SK-N-SH treated with all-trans-retinoic acid at 6 μM for 48 hours (cell line): Measurements from ENCODE around the gene CLK2.

Experiments used
- ATAC-seq: fragments of 200-7000 bp; cut with Tn5 transposase; 3 replicates; pipeline ENCODE4 v1.9.1; 2020; ENCODE audit warnings: mild to moderate bottlenecking, moderate library complexity
- BACH2 ChIP-seq: fragments of 250-450 bp; sonication (Bioruptor Pico); IDR thresholded peaks from 2 replicates; pipeline ENCODE4 v1.9.0; 2021; ENCODE audit warnings: mild to moderate bottlenecking, borderline replicate concordance
- ESRRG ChIP-seq: fragments of 250-450 bp; sonication (Bioruptor Pico); IDR thresholded peaks from 2 replicates; pipeline ENCODE4 v1.6.1; 2021; ENCODE audit warnings: mild to moderate bottlenecking
- ISL1 ChIP-seq: fragments of 250-450 bp; sonication (Bioruptor Pico); IDR thresholded peaks from 2 replicates; pipeline ENCODE4 v2.1.2; 2022; ENCODE audit warnings: mild to moderate bottlenecking, moderate library complexity
- PPARA ChIP-seq: fragments of 250-450 bp; sonication (Bioruptor Pico); IDR thresholded peaks from 2 replicates; pipeline ENCODE4 v1.5.0; 2020; ENCODE audit warnings: mild to moderate bottlenecking, borderline replicate concordance
- RARB ChIP-seq: fragments of 250-450 bp; sonication (Bioruptor Pico); IDR thresholded peaks from 2 replicates; pipeline ENCODE4 v1.8.0; 2021; ENCODE audit warnings: mild to moderate bottlenecking, moderate library complexity
- TCF4 ChIP-seq: fragments of 250-450 bp; sonication (Bioruptor Pico); IDR thresholded peaks from 2 replicates; pipeline ENCODE4 v1.8.0; 2021; ENCODE audit warnings: mild to moderate bottlenecking, moderate library complexity, borderline replicate concordance
- TOX ChIP-seq: fragments of 250-450 bp; sonication (Bioruptor Pico); IDR thresholded peaks from 2 replicates; pipeline ENCODE4 v1.8.0; 2021; ENCODE audit warnings: mild to moderate bottlenecking, moderate library complexity, borderline replicate concordance
- ZC3H10 ChIP-seq: fragments of 250-450 bp; sonication (Bioruptor Pico); IDR thresholded peaks from 2 replicates; pipeline ENCODE4 v1.5.1; 2021; ENCODE audit warnings: mild to moderate bottlenecking, moderate library complexity
- ZFP3 ChIP-seq: fragments of 250-450 bp; sonication (Bioruptor Pico); IDR thresholded peaks from 2 replicates; pipeline ENCODE4 v1.5.0; 2020; ENCODE audit warnings: mild to moderate bottlenecking, moderate library complexity
- ZFP30 ChIP-seq: fragments of 450-650 bp; formaldehyde crosslinking; IDR thresholded peaks from 2 replicates; pipeline ENCODE4 v1.5.0; 2022; ENCODE audit warnings: mild to moderate bottlenecking, moderate library complexity
- ZNF565 ChIP-seq: fragments of 450-650 bp; formaldehyde crosslinking; conservative IDR thresholded peaks from 2 replicates; pipeline ENCODE4 v1.5.0; 2020; ENCODE audit warnings: low read depth, mild to moderate bottlenecking, moderate library complexity
- TF ChIP-seq, protein P1 (sequence below): fragments of 250-450 bp; sonication (Bioruptor Pico); IDR thresholded peaks from 2 replicates; pipeline ENCODE4 v1.5.1; 2021; ENCODE audit warnings: mild to moderate bottlenecking, moderate library complexity
- TF ChIP-seq, protein P2 (sequence below): fragments of 250-450 bp; sonication (Bioruptor Pico); IDR thresholded peaks from 2 replicates; pipeline ENCODE4 v1.5.0; 2020; ENCODE audit warnings: mild to moderate bottlenecking, moderate library complexity
- TF ChIP-seq, protein P3 (sequence below): fragments of 250-450 bp; sonication (Bioruptor Pico); IDR thresholded peaks from 2 replicates; pipeline ENCODE4 v1.8.0; 2021; ENCODE audit warnings: low read depth, mild to moderate bottlenecking, moderate library complexity, borderline replicate concordance
- TF ChIP-seq, protein P4 (sequence below): fragments of 250-450 bp; sonication (Bioruptor Pico); IDR thresholded peaks from 2 replicates; pipeline ENCODE4 v1.8.0; 2020; ENCODE audit warnings: mild to moderate bottlenecking, moderate library complexity, borderline replicate concordance

Gene CLK2

DNA sequence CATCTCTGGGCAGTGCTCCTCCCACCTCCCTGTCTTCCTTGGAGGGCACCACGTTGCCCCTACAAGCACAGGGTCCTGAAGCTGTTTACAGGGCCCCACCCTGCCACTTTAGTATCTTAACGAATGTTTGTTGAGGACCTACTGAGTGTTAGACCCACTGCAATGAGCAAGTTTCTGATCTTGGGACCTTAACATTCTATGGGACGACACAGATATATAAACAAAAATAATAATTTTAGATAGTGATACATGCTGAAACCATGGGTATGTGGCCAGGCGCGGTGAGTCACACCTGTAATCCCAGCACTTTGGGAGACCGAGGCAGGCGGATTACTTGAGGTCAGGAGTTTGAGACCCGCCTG, 28.2 kb downstream of the CLK2 start (continued):
- TF ChIP-seq ZNF565 (CRISPR knock-in tag): no peak
- no peak for TF ChIP-seq ZC3H10 (CRISPR knock-in tag)

DNA sequence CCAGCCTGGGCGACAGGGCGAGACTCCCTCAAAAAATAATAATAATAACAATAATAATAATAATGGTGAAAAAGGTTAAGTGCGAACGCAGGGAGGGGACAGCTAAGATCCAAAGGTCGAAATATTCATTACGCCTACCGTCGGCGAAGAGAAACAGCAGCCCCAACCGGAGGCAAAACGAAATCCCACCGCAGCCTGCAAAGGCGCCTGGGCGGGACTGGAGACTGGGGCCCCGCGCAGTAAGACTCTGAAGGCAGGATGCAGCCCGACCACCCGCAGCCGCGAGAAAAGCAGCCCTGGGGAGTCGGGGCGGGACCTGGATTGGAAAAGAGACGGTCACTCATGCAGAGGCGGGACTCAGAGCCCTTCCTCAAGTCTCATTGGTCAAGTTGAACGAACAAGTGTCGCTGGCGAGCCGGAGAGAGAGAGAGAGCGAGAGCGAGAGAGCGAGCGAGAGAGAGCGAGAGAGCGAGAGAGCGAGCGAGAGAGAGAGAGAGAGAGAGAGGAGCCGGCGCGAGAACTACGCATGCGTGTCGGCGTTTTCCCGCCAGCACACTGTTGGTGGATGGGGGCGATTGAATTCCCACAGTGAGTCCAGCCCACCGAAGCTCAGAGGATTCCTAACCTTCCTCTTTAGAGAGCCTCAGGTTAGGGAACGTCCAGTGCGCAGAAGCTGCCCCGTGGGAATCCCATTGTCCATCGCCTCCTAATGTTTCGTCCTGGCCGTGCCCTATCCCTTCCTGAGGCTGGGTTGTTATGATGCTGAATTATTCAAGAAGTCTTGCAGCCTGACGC, 28.7 kb downstream of the CLK2 start:
- TF ChIP-seq, protein P1, sequence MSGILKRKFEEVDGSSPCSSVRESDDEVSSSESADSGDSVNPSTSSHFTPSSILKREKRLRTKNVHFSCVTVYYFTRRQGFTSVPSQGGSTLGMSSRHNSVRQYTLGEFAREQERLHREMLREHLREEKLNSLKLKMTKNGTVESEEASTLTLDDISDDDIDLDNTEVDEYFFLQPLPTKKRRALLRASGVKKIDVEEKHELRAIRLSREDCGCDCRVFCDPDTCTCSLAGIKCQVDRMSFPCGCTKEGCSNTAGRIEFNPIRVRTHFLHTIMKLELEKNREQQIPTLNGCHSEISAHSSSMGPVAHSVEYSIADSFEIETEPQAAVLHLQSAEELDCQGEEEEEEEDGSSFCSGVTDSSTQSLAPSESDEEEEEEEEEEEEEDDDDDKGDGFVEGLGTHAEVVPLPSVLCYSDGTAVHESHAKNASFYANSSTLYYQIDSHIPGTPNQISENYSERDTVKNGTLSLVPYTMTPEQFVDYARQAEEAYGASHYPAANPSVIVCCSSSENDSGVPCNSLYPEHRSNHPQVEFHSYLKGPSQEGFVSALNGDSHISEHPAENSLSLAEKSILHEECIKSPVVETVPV (CRISPR knock-in tag): no peak
- TF ChIP-seq, protein P2, sequence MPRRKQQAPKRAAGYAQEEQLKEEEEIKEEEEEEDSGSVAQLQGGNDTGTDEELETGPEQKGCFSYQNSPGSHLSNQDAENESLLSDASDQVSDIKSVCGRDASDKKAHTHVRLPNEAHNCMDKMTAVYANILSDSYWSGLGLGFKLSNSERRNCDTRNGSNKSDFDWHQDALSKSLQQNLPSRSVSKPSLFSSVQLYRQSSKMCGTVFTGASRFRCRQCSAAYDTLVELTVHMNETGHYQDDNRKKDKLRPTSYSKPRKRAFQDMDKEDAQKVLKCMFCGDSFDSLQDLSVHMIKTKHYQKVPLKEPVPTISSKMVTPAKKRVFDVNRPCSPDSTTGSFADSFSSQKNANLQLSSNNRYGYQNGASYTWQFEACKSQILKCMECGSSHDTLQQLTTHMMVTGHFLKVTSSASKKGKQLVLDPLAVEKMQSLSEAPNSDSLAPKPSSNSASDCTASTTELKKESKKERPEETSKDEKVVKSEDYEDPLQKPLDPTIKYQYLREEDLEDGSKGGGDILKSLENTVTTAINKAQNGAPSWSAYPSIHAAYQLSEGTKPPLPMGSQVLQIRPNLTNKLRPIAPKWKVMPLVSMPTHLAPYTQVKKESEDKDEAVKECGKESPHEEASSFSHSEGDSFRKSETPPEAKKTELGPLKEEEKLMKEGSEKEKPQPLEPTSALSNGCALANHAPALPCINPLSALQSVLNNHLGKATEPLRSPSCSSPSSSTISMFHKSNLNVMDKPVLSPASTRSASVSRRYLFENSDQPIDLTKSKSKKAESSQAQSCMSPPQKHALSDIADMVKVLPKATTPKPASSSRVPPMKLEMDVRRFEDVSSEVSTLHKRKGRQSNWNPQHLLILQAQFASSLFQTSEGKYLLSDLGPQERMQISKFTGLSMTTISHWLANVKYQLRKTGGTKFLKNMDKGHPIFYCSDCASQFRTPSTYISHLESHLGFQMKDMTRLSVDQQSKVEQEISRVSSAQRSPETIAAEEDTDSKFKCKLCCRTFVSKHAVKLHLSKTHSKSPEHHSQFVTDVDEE (CRISPR knock-in tag): peak; percentile 81; the same call in 1 of the 2 replicates
- TF ChIP-seq, protein P3, sequence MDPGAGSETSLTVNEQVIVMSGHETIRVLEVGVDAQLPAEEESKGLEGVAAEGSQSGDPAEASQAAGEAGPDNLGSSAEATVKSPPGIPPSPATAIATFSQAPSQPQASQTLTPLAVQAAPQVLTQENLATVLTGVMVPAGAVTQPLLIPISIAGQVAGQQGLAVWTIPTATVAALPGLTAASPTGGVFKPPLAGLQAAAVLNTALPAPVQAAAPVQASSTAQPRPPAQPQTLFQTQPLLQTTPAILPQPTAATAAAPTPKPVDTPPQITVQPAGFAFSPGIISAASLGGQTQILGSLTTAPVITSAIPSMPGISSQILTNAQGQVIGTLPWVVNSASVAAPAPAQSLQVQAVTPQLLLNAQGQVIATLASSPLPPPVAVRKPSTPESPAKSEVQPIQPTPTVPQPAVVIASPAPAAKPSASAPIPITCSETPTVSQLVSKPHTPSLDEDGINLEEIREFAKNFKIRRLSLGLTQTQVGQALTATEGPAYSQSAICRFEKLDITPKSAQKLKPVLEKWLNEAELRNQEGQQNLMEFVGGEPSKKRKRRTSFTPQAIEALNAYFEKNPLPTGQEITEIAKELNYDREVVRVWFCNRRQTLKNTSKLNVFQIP (CRISPR knock-in tag): peak; percentile 99; the same call in 1 of the 2 replicates
- TF ChIP-seq ZC3H10 (CRISPR knock-in tag): peak; percentile 84
- TF ChIP-seq, protein P4, sequence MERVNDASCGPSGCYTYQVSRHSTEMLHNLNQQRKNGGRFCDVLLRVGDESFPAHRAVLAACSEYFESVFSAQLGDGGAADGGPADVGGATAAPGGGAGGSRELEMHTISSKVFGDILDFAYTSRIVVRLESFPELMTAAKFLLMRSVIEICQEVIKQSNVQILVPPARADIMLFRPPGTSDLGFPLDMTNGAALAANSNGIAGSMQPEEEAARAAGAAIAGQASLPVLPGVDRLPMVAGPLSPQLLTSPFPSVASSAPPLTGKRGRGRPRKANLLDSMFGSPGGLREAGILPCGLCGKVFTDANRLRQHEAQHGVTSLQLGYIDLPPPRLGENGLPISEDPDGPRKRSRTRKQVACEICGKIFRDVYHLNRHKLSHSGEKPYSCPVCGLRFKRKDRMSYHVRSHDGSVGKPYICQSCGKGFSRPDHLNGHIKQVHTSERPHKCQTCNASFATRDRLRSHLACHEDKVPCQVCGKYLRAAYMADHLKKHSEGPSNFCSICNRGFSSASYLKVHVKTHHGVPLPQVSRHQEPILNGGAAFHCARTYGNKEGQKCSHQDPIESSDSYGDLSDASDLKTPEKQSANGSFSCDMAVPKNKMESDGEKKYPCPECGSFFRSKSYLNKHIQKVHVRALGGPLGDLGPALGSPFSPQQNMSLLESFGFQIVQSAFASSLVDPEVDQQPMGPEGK (CRISPR knock-in tag): no peak; the same call in 1 of the 2 replicates
- TF ChIP-seq TOX (CRISPR knock-in tag): peak; percentile 40; the same call in 1 of the 2 replicates
- peak; percentile 97; the same call in 1 of the 2 replicates for TF ChIP-seq RARB
- no peak for TF ChIP-seq BACH2
- peak; percentile 94 for ATAC-seq

DNA sequence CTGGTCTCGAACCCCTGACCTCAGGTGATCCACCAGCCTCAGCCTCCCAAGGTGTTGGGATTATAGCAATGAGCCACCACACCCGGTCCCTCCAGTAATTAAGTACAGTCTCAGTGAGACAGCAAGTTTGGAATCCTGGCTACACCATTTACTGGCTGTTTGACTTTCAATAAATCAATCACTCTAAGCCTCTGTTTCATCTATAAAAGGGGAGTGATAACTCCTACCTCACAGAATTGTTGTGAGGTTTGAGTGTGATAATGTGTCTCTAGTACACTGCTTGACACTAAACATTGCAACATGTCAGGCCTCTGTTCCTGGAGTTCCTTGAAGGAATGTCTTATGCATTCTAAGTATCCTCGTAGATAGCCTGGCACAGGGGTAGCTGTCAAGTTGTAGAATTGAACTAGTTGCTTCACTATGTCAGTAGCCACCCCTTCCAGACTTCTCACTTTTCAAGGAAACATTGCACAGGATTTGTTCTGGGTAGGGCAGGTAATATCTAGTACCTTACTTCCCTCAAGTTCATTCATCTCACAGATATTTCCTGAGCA, 30.4 kb downstream of the CLK2 start:
- ATAC-seq: no peak
- TF ChIP-seq ZFP3 (CRISPR knock-in tag): no peak
- TF ChIP-seq ZC3H10 (CRISPR knock-in tag): no peak
- TF ChIP-seq PPARA (CRISPR knock-in tag): no peak
- TF ChIP-seq ESRRG: no peak
- TF ChIP-seq BACH2: no peak
- no peak for TF ChIP-seq TOX (CRISPR knock-in tag)
- TF ChIP-seq ZFP30 (CRISPR knock-in tag): no peak
- TF ChIP-seq ZNF565 (CRISPR knock-in tag): no peak
- no peak for TF ChIP-seq ISL1
- no peak for TF ChIP-seq RARB

DNA sequence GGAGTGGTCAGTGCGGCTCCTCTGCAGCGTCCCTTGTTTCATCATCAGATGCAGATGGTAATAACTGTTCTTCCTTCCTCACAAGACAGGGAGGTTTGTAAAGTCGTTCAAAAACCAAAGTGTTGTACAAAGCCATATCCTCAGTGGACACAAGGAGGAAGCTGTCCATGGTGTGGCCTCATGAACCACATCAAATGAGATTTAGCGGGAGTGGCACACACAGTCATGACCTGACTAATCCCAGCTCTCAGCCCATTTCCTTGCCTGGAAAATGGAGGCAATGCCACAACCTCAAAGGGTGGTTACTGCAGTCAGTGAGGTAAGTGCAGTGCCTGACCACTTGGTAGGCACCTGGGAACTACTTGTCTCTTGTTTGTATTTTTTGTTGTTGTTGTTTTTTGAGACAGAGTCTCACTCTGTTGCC, 31.5 kb downstream of the CLK2 start:
- no peak for ATAC-seq
- no peak for TF ChIP-seq ZFP3 (CRISPR knock-in tag)

DNA sequence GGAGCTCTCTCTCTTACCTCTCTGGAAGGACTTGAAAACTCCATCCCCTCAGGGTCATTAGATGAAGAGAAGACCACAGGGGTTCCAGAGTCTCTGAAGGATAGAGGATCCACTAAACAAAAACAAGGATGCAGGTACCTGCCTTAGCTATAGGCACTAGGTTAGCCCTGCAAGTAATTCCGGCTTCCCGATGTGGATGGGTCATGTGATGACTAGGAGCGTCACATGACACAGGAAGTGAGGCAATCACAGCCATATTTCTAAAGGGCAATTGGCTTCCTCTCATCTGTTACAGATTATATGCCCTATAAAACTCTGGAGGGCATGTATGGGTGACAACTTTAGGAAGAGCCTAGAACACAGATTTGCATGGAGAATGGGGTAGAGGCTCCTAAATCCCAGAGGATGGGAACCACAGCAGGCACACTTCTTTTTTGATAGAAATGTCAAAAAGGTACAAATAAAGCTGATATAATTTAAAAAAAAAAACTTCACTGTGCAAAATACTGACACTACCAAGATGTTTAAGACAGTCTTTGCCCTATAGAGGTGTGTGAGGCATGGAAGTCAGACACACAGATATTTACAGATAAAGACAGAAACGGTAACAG, 32.1 kb downstream of the CLK2 start:
- TF ChIP-seq TCF4 (peak; percentile 46; the same call in 1 of the 2 replicates), BACH2 (no peak)
- TF ChIP-seq, all 23 proteins: peak for 1
- ATAC-seq: peak; percentile 48
